Activated CD4-positive, alpha-beta T cell treated with anti-CD3 and anti-CD28 coated beads, Interleukin-2, Interleukin-4, amounts not matched to agents 100 ng/mL and 50 ng/mL, durations not matched to agents 16 hours and 8 hours (primary cell): ENCODE measurements around the gene AOPEP.

ENCODE experiments used
- DNase-seq: peaks from one replicate; pipeline ENCODE4 v3.0.0-alpha.2; 2020; ENCODE audit warnings: low spot score

The AOPEP gene

DNA sequence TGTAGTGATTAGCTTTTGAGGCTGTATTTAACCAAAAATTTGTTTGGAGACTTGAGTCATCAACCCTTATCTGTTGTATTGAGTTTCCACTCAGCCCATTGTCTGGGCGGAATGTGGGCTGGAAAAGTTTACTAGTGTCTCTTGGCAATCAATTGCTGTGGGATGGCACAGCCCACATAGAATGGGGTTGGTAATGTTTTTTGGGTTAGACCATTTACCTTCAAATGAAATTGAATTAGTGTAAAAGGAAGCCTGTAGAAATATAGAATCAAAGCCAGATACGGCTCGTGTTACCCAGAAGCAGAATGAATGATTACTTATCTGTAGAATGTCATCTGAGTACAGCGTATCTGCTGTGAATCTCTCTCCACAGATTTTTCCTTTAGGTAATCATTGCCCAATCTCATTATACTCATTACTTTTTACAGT is 142.9 kb downstream of the AOPEP start:
- DNase-seq, result no peak

DNA sequence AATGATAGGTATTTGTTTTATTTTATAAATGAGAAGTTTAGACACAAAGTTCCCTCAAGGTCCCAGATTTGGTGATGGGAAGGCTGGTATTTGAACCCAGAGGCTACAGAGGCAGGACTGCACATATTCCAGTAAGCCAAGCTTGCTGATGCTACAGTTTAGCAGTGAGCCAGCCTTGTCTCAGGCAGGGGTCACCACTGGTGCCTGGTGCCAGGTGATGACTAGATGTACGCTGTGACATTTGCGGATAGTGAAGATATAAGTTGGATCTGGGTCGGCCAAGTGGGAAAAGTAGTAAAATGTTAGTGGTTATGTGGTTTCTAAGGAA is 143.9 kb downstream of the AOPEP start:
- no peak for DNase-seq

DNA sequence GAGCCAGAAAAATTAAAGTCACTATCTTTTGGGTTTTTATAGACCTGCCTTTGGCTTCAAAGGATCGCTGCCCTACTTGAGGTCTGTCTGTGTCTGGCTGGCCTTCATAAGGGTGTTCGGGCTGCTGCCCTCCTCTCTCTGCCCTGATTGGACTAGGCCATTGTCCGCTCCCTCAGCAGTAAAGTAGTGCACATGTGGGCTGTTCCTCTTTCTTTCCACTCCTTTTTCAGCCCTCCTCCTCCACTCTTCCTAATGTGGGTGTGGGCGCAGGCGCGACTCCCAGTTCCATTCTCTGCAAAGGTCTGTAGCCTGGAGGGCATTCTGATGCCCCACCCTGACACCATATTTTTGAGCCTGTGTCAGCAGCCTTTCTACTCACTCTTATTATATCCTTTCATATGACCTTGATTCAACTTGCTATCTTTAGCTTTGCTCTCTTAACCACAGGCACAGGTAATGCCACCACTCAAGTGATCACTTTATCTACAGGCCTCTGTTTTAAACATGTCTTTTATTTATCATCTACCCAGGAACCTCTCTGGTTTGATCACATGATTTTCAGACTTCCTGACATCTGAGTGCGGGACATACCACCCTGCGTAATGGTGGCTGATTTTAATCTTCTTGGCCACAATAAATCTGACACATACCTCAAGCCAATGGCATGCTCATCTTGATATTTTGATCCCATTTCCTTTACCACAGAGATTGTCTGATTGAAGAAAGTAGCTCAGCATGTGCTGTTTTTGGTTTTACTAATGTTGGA is 144.5 kb downstream of the AOPEP start:
- peak; percentile 72 for DNase-seq

DNA sequence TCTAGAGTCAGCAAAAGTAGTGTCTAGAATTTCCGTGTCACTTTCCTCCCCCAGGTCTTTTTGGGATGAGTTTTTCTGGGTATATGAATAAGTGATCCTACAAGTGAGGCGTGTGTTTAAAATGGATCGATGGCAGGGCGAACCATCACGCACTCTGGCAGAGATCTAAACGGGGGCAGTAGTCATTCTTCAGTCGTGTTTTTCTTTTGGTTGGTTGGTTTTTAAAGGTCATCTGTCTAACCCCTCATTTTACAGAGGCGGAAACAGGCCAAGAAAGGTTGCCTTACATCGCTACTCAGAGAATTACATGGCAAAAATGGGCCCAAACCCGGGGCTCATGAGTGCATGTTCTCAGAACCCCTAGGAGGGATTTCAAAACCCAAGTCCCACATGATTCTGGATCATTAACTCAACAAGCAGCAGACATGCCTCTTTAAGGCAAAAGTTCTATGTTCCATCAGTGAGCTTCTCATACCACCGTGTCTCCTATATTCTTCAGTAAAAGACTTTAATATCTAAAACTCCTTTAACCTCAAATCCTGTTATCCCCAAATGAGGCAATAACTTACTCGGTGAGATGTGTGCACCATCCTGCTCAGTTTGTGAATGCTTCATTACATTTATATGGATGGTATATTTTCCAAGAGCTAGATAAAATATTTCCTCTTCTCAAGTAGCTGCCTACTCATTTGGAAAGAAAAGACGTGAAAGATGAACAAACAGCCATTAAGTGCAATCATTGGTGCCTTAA is 145.8 kb downstream of the AOPEP start:
- no peak for DNase-seq

DNA sequence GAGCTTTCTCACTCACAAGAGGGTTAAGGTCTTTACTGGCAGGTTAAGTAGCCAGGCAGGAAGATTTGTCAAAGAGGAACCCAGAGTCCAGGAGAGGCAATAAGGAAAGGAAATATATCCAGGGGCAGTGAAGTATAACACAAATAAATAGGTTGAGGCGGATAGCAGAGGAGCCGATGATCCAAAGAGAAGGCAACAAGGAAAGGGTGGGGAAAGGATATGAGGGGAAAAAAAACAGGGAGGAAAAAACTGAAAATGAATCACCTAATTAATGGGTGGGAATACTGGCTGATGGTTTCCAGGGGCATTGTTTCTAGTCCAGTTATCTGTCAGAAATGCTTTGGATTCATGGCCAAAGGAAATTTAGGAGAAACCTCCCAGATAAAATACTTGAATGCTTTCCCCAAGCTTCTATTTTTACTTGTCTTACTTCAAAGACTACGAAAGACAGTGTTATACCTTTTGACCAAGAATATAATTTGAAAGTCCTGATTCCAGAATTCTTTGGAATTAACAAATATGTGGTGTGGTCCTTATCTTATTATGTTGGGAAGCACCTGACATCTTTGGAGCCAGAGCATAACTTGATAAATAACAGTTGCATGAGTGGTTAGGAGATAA is 146.5 kb downstream of the AOPEP start:
- DNase-seq, result no peak

DNA sequence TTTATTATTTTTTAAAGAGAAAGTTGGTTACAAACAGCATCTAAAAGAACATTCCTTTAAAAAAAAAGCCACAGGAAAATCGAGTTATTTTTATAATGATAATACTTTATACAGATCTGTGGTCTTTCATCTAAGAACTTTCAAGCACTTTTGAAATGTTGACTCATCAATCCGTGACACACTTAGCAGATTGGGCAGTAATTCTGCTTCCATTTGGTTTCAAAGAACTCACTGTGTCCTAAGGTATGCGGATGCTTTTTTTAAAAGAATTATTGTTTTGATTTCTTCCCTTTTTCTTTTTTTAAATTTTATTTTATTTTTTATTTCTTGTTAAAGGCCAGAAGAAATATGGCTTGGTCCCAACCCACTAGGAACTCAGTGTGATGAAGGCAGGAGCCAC is 147.8 kb downstream of the AOPEP start:
- DNase-seq, result no peak

DNA sequence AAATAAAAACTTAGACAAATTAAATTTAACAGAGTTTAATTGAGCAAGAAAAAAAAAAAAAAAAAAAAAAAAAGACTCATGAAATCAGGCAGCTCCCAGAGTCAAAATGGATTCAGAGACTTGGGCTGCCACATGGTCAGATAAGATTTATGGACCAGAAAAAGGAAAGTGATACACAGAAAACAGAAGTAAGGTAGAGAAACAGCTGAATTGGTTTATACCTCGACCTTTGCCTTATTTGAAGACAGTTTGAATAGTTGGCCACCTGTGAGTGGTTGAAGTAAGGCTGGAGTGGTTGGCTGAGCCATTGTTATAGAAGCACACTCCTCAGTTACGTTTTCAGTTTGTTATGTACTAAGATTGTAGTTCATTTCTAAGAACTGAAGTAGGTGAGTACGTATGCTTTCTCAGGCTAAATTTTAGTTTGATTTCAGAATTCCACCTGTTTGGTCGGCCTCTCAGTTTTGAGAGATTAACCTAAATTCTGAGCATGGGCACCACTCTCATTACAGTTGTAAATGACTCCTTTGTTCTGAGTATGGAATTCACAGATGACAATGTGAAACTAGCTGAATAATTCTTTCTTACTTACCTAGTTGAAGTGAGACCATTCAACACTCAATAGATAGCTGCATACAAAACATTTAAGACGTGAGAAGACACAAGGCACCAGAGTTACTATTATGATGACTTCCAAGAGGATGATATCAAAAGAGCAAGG is 149.0 kb downstream of the AOPEP start:
- peak; percentile 58 for DNase-seq

DNA sequence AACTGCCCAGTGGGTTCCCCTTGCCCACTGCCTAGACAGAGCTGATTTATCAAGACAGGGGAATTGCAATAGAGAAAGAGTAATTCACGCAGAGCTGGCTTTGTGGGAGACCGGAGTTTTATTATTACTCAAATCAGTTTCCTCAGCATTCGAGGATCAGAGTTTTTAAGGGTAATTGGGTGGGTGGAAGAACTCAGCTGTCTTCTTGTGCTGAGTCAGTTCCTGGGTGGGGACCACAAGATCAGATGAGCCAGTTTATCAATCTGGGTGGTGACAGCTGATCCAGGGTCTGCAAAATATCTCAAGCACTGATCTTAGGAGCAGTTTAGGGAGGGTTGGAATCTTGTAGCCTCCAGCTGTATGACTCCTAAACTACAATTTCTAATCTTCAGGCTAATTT is 152.3 kb downstream of the AOPEP start:
- peak; percentile 87 for DNase-seq

DNA sequence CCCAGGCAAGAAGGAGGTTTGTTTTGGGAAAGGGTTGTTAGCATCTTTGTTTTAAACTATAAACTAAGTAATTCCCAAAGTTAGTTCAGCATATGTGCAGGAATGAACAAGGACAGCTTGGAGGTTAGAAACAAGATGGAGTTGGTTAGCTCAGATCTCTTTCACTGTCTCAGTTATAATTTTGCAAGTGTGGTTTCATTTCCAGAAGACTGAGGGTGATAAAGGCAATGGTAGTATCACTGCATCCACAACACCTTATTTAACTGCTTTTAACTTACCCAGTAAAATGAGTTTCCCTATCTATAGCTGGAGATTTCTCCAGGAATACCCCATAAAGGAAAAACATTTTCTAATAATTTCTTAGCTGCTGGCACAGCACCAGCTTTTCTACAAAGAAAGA is 152.7 kb downstream of the AOPEP start:
- no peak for DNase-seq

DNA sequence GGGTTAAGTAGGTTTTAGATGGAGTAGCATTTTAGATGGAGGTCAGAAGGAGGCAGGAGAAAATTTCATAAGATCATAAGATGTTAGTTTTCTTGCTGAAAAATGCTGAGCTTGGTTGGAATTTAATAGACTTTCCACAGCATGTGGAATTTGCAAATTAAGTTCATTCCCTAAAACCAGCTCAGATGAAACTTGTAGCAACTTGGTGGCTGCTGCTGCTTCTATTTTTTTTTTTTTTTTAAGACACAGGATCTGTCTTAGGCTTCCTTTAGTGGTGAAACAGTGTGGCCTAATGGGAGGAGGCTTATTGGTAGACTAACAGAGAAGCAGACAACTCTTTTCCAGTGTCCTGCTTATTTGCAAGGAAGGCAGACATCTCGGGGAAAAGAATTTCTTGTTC is 154.5 kb downstream of the AOPEP start:
- DNase-seq, result no peak

DNA sequence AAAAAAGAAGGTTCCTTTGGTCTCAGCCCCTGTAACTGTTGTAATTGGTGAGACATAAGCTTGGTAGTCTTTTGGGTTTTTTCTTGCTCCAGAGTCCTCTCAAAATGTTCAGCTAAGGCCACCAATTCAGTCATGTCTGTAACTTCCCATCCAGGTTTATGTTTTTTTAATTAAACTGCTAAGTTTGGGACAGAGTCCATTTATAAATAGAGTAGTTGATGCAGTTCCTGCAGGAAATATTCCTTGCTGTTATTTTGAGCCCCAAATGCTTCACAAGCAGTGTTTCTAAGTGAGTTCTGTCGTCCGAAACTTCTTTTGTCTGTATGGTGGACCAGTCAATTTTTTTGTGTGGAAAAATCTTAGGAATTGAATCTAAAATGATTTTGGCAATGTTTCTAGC is 155.0 kb downstream of the AOPEP start:
- no peak for DNase-seq

DNA sequence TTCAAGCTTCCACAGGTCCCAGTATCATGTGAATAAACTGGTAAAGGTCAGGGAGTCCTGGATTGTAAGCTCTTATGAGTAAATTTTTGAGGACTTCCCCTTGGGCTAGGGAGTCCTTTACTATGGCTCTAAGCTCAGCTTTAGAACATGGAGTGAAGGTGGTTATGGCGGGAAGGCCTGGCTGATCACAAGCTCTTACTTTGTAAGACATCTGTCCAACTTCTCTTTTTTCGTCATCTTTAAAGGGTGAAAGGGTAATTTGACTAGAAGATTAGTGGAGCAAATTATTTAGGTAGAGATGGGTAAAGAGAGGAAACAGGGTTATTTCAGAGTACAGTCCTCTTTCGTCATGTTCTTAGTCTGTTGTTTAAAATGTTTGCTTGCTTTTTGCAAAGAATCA is 155.4 kb downstream of the AOPEP start:
- DNase-seq, result no peak

DNA sequence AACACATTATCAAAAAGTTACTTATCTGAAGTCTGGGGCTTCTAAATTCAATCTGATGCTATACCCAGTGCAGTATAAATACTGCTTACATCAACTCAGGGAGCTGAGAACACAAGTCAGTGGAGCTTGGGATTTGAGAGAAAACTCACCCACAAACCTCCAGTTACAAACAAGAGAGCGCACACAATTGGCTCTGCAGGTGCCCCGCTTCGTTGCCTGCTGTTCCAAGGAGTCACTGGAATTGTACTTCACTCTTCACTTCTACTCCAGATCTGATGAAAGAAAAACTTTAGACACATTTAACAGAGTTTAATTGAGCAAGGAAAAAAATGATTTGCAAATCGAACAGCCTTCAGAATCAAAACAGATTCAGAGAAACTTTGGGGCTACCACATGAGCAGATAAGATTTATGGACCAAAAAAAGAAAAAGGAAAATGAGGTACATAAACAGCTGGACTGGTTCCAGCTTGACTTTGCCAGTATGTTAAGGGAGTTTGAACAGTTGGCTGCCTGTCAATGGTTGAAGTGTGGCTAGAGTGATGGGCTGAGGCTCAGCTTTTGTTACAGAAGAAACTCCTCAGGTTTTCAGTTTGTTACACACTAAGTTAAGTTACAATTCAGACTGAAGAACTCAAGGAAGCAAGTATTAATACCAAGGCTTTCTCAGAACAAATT is 156.6 kb downstream of the AOPEP start:
- no peak for DNase-seq

DNA sequence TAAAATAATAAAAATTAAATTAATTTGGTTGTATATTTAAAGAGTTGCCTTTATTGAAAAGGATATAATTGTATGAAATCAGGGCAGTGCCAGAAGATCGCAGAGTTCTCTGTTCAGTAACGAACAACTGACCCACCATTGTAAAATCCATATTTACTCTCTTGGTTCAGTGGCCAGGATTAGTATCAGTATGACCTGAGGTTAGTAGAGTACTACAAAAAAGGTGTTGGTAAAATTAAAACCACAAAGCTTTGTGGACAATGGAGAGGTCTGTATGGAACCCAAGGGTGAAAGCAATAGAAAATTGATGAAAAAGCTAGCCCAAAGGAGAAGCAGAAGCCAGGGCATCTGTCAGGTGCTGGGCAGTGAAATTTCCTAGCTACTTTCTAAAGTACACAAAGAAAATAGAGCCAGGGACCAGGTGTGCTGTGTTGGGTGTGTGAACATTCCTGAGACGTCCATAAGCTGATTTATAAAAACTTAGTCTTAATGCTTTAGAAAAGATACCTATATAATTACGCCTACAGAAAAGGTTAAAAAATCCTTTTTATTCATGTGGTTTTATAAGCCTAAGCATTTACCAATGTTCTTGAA is 159.5 kb downstream of the AOPEP start:
- DNase-seq, result no peak

DNA sequence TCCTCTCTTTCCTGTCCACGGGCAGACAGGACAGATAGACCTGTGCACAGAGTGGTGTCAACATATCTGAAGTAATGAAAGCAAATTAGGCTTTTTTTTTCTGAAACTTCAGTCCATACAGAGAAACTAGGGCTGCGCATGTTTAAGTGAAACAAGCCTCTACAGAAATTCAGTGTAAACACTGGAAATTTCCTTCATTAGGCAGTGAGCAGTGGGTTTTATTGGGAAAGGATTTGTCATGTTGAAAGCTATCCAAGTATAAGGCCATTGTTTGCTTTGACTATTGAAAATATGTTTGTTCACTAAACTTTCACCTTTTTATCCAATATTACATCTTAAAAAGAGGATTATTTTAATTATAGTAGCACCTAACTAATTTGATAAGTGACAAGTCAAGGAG is 161.2 kb downstream of the AOPEP start:
- DNase-seq, result no peak

DNA sequence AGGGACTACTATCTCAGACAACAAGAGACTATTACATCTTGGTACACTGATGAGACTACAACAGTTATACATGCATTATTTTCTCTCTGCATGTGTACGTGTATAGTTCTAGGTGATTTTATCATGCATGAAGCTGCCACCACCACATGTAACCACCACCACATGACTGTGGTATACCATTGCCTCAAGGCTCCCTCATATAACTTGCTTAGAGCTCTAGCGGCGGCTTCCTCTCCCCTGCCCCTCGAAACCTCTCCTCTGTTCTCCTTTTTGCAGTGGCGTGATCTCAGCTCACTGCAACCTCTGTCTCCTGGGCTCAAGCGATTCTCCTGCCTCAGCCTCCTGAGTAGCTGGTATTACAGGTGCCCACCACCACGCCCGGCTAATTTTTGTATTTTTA is 162.3 kb downstream of the AOPEP start:
- DNase-seq, result no peak

DNA sequence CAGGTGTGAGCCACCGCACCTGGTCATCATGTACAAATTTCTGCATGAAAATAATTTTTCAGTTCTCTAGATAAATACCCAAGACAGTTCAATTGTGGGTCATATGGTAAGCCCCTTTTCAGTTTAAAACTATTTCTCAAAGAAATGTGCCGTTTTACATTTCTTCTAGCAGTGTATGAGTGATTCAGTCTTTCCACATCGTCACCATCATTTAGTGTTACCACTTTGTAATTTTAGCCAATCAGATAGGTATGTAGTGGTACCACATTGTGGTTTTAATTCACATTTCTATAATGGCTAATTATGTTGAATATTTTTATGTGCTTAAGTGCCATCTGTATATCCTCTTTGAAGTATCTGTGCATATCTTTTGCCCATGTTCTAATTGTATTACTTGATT is 163.1 kb downstream of the AOPEP start:
- DNase-seq, result no peak

DNA sequence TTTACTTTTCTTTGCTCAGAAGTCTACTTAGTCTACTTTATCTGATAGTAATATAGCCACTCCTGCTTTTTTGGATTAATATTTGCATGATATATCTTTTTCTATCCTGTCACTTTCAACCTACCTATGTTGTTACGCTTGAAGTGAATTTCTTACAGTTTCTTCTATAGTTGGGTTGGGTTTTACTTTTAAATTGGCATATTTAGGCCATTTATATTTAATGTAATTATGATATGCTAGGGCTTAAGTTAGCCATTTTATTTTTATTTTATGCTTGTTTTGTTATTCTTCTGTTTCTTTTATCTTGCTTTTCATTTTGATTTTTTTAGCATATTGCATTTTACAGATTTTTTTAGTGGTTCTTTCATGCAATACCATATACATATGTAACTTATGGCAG is 164.7 kb downstream of the AOPEP start:
- DNase-seq, result no peak

DNA sequence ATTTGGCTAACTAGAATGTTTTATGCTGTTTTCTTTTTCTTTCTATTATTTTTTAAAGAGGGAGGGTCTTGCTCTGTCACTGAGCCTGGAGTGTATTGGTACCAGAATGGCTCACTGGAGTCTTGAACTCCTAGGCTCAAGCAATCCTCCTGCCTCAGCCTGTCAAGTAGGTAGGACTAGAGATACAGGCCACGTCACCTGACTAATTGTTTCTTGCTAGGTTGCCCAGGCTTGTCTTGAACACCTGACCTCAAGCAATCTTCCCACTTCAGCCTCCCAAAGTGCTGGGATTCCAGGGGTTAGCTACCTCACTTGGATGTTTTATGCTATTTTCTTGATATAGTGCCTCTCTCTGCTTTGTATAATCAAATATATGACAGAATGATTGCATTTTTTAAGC is 166.2 kb downstream of the AOPEP start:
- DNase-seq, result no peak

DNA sequence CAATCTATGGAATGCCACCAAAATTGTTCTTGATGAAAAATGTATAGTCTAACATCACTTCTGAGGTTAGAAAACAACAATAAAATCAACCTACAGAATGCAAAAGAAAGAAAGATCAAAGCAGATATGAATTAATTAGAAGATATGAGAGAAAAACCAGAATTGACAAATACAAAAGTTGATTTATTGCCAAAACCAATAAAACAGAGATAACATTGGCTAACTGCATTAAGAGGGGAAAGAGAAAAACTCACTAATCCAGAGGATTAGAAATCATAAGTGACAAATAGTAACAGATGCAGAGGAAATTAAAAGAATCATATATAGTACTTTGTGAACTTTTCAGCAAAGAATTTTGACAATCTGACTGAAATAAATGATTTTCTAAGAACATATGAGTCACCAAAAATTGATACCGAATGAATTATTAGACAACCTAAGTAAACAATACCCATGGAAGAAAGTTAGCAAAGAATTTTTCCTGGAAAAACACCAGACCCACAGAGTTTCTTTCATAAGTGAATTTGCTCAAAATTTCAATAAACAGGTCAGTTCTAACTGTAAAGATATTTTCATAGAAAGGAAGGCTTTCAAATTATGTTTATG is 167.7 kb downstream of the AOPEP start:
- DNase-seq, result no peak

DNA sequence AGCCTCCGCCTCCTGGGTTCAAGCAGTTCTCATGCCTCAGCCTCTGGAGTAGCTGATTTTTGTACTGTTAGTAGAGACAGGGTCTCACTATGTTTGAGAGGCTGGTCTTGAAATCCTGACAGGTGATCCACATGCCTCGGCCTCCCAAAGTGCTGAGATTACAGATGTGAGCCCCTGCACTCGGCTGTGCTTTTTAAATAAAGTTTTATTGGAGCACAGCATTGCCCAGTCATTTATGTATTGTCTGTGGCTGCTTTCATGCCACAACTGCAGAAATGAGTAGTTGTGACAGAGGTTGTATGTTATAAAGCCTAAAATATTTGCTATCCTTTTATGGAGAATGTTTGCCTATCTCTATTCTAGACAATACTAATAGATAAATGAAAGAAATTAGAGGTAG is 169.2 kb downstream of the AOPEP start:
- peak; percentile 52 for DNase-seq
